OCI-LY1 (cell line): Measurements from ENCODE around the gene GLDN.

ENCODE experiments used
- CTCF ChIP-seq: fragments of 200-600 bp; sonication (generic), shearing (Covaris generic); IDR thresholded peaks from 2 replicates; pipeline ENCODE4 v1.5.1; 2017; ENCODE audit warnings: mild to moderate bottlenecking, antibody characterized with exemption, low read length, moderate library complexity, mixed read lengths
- EZH2 ChIP-seq: fragments of 200-600 bp; sonication (generic), shearing (Covaris generic); IDR thresholded peaks from 2 replicates; pipeline ENCODE4 v1.8.0; 2017; ENCODE audit warnings: borderline replicate concordance, mixed run types, mild to moderate bottlenecking, antibody characterized with exemption, low read length, moderate library complexity, mixed read lengths

GRCh38 chr15:51448622-51449399, 107.4 kb downstream of the GLDN start:
- no peak for TF ChIP-seq CTCF
- no peak for TF ChIP-seq EZH2
